ENCODE results near the gene MRGPRF. TPM values are rescaled to one million over a fixed set of nuclear protein-coding genes. Genes with fewer than 3 reads are reported as not detected.

Gene MRGPRF
- total RNA-seq, 2 experiments from 2014 or later = not detected

- no peak overlapping the region for H3K4me3 ChIP-seq (ENCODE audit: low read depth, low read length, poor library complexity, severe bottlenecking)
- no peaks in the 10 kb centered on the region for H4K20me1 ChIP-seq (ENCODE audit: insufficient read depth, low read length)
- ChIA-PET CTCF (ENCODE audit: unreplicated experiment) (no interaction called here), POLR2A (interaction anchor here (0.7 kb wide), 1 partner anchor 10 kb away, joined by 3 read pairs; no protein-coding TSS in a partner anchor)
- H3K9me3 ChIP-seq (ENCODE audit: low read length) = no peaks in the 10 kb centered on the region
- no peak for TF ChIP-seq EZH2phosphoT487 (IDR thresholded peaks at IDR 0.05; ENCODE audit: borderline replicate concordance, low read depth, low read length)
- no peak for TF ChIP-seq CTCF (conservative IDR thresholded peaks at IDR 0.05; ENCODE audit: low read length)
- no peaks in the 10 kb centered on the region for H3K9me2 ChIP-seq (ENCODE audit: insufficient read depth, low read length)
- intact Hi-C loops (cut with micrococcal nuclease; ENCODE audit: unreplicated experiment) = no loop called here
- BruUV-seq (replicated peaks) = no TSS peak
- H3K79me2 ChIP-seq (ENCODE audit: insufficient read depth, low read depth, low read length) = no peaks in the 10 kb centered on the region
- H3K27ac ChIP-seq (ENCODE audit: low read depth, low read length, poor library complexity, severe bottlenecking) = no peak overlapping the region
- H3K36me3 ChIP-seq (ENCODE audit: insufficient read depth, low read length) = no peaks in the 10 kb centered on the region
- H2AFZ ChIP-seq (ENCODE audit: low read length) = peak overlapping the region; percentile 34; the same call in 1 of the 2 replicates
- H3K4me2 ChIP-seq (ENCODE audit: low read length) = peak overlapping the region; percentile 36
- H3K4me1 ChIP-seq (ENCODE audit: insufficient read depth, low read length, poor library complexity, severe bottlenecking) = peaks cover 6% of the 10 kb centered on the region
- DNase-seq (ENCODE audit: low spot score) = no peak
Measured at GRCh38 chr11:69010361-69010891, 2.6 kb downstream of the MRGPRF start.

- CTCF ChIA-PET (ENCODE audit: unreplicated experiment) = no interaction called here
- no peaks in the 10 kb centered on the region for H3K9me3 ChIP-seq (ENCODE audit: low read length)
- intact Hi-C loops (cut with micrococcal nuclease; ENCODE audit: unreplicated experiment) = no loop called here
- BruUV-seq (replicated peaks) = no TSS peak
- POLR2A ChIA-PET = no interaction called here
- peaks cover 6% of the 10 kb centered on the region for H3K4me1 ChIP-seq (ENCODE audit: insufficient read depth, low read length, poor library complexity, severe bottlenecking)
- H2AFZ ChIP-seq (ENCODE audit: low read length) = no peak overlapping the region
- H3K36me3 ChIP-seq (ENCODE audit: insufficient read depth, low read length) = no peaks in the 10 kb centered on the region
- H3K4me2 ChIP-seq (ENCODE audit: low read length) = no peak overlapping the region
- no peaks in the 10 kb centered on the region for H3K79me2 ChIP-seq (ENCODE audit: insufficient read depth, low read depth, low read length)
- H3K27ac ChIP-seq (ENCODE audit: low read depth, low read length, poor library complexity, severe bottlenecking) = no peak overlapping the region
- no peak for DNase-seq (ENCODE audit: low spot score)
- H4K20me1 ChIP-seq (ENCODE audit: insufficient read depth, low read length) = no peaks in the 10 kb centered on the region
- no peak overlapping the region for H3K4me3 ChIP-seq (ENCODE audit: low read depth, low read length, poor library complexity, severe bottlenecking)
- no peaks in the 10 kb centered on the region for H3K9me2 ChIP-seq (ENCODE audit: insufficient read depth, low read length)
- no peak for TF ChIP-seq CTCF (conservative IDR thresholded peaks at IDR 0.05; ENCODE audit: low read length)
- no peak for TF ChIP-seq EZH2phosphoT487 (IDR thresholded peaks at IDR 0.05; ENCODE audit: borderline replicate concordance, low read depth, low read length)
Measured at GRCh38 chr11:69009441-69010211, 3.4 kb downstream of the MRGPRF start.
